ENCODE measurements around the gene GNG10.
A peak's percentile ranks its signal among the peaks of the same experiment; 100 is the strongest.

Gene GNG10

GRCh38 chr9:111649016-111649415 is 12.4 kb upstream of the GNG10 start:
- TF ChIP-seq CTCF (IDR thresholded peaks at IDR 0.05; ENCODE audit: low read depth, low read length) = no peak
- H3K4me3 ChIP-seq (replicated peaks in 1 of 2; ENCODE audit: low read depth in 2 of 2, low read length in 2 of 2) = no peak overlapping the region
- DNase-seq (ENCODE audit: low read depth in 2 of 2) = no peak

- no peak for TF ChIP-seq CTCF (IDR thresholded peaks at IDR 0.05; ENCODE audit: low read depth, low read length)
- no peak overlapping the region for H3K4me3 ChIP-seq (replicated peaks in 1 of 2; ENCODE audit: low read depth in 2 of 2, low read length in 2 of 2)
- DNase-seq (ENCODE audit: low read depth in 2 of 2) = no peak
Measured at GRCh38 chr9:111657051-111657450, 4.4 kb upstream of the GNG10 start.

- TF ChIP-seq CTCF (IDR thresholded peaks at IDR 0.05; ENCODE audit: low read depth, low read length) = no peak
- H3K4me3 ChIP-seq (replicated peaks in 1 of 2; ENCODE audit: low read depth in 2 of 2, low read length in 2 of 2) = no peak overlapping the region
- DNase-seq (ENCODE audit: low read depth in 2 of 2) = no peak
Measured at GRCh38 chr9:111658943-111659342, 2.5 kb upstream of the GNG10 start.

GRCh38 chr9:111659691-111660090 is 1.7 kb upstream of the GNG10 start:
- no peak overlapping the region for H3K4me3 ChIP-seq (replicated peaks in 1 of 2; ENCODE audit: low read depth in 2 of 2, low read length in 2 of 2)
- DNase-seq (ENCODE audit: low read depth in 2 of 2) = peak in 1 of 2 donors; percentile 12
- no peak for TF ChIP-seq CTCF (IDR thresholded peaks at IDR 0.05; ENCODE audit: low read depth, low read length)

GRCh38 chr9:111661802-111662521 is 557 bp downstream of the GNG10 start:
- peak; percentile 30 to 41 for DNase-seq (ENCODE audit: low read depth in 2 of 2)
- peak overlapping the region; percentile 83 to 88 for H3K4me3 ChIP-seq (replicated peaks in 1 of 2; ENCODE audit: low read depth in 2 of 2, low read length in 2 of 2)
- no peak for TF ChIP-seq CTCF (IDR thresholded peaks at IDR 0.05; ENCODE audit: low read depth, low read length)

DNA sequence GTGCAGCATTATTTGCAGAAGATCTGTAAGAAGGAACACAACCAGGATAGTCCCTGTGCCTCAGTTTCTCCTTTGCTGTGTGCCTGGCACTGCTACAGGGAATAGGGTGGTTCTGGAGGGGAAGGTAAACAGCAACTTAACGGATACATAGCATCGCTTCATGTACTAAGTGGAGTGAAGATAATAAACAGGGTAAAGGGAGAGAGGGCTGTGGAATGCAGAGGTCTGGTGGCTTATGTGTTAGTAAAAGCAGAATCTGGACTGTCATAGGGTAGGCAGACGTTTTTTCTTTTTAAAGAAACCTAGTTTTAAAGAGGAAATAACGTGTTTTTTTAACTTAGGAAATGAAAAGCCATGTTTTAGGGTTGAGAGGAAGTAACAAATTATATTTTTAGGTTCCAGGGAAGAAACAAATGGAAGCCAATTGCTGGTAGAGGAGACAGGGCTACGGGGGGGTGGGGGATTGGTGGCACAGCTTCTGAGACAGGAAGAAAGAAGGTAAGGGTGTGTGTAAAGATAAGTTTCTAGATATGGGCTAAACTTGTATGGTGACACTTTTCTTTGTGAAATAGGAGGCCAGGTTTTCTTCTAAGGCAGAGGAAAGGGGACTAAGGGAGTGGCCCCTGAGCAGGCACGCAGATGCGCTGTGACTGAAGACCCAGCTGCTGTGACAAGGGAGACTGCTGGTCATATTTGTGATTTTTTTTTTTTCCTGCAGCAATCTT is 1.3 kb downstream of the GNG10 start:
- peak overlapping the region; percentile 83 to 88 for H3K4me3 ChIP-seq (replicated peaks in 1 of 2; ENCODE audit: low read depth in 2 of 2, low read length in 2 of 2)
- no peak for TF ChIP-seq CTCF (IDR thresholded peaks at IDR 0.05; ENCODE audit: low read depth, low read length)
- peak; percentile 16 to 18 for DNase-seq (ENCODE audit: low read depth in 2 of 2)
